Adrenal gland (tissue), 5 donors: ENCODE results near the gene ZNF491.
"Not testable (repeated sequence)": the region's sequence is repeated elsewhere in the genome, so short reads cannot be mapped to it uniquely, and the experiment has no call there.

Source experiments
- POLR2A ChIP-seq, 2 donors: fragments of 450-650 bp; IDR thresholded peaks; one replicate each; pipeline ENCODE4 v1.6.1; 2017; ENCODE audit warnings: antibody characterized with exemption in 2 of 2, mild to moderate bottlenecking in 2 of 2, moderate library complexity in 1 of 2
- TF ChIP-seq, protein P1 (sequence below), 6 experiments: fragments of 450-650 bp in 4 of 6; fragments of 200-600 bp in 2 of 6; sonication (generic) in 1 of 6; IDR thresholded peaks; 1 replicate in 5 of 6; 2 replicates in 1 of 6; pipeline versions ENCODE4 v1.5.1 to v1.8.0; 2016 to 2021; ENCODE audit warnings: antibody characterized with exemption in 6 of 6, mild to moderate bottlenecking in 2 of 6, moderate library complexity in 1 of 6
- donor health status: DM: no; HTN: no; CAD: no.

DNA sequence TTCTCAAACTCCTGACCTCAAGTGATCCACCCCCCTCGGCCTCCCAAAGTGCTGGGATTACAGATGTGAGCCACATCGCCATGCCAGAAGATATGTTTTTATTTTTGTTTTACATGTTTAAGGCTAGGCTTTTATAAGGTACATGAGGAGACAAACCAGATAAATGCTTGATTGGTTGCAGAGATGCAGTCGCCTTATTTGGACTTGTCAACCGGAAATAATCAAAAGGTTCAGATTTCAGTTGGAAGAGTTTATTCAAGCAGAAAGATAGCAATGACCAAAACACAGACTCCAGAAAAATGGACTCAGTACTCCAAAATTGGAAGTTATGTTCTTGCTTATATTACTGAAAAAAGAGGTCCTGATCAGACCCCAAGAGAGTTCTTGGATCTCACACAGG lies 52.0 kb downstream of the ZNF491 start:
- TF ChIP-seq, protein P1, sequence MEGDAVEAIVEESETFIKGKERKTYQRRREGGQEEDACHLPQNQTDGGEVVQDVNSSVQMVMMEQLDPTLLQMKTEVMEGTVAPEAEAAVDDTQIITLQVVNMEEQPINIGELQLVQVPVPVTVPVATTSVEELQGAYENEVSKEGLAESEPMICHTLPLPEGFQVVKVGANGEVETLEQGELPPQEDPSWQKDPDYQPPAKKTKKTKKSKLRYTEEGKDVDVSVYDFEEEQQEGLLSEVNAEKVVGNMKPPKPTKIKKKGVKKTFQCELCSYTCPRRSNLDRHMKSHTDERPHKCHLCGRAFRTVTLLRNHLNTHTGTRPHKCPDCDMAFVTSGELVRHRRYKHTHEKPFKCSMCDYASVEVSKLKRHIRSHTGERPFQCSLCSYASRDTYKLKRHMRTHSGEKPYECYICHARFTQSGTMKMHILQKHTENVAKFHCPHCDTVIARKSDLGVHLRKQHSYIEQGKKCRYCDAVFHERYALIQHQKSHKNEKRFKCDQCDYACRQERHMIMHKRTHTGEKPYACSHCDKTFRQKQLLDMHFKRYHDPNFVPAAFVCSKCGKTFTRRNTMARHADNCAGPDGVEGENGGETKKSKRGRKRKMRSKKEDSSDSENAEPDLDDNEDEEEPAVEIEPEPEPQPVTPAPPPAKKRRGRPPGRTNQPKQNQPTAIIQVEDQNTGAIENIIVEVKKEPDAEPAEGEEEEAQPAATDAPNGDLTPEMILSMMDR (IDR thresholded peaks at IDR 0.05): not testable (repeated sequence)
- not testable (repeated sequence) for TF ChIP-seq POLR2A (IDR thresholded peaks at IDR 0.05)
